GM12864 (cell line): Measurements from ENCODE around the gene SLC22A2.
"Not testable (repeated sequence)": the region's sequence is repeated elsewhere in the genome, so short reads cannot be mapped to it uniquely, and the experiment has no call there.

Source experiments
- DNase-seq: peaks from one replicate; pipeline ENCODE4 v3.0.0-alpha.2; 2011; ENCODE audit warnings: low read depth
- H3K4me3 ChIP-seq: 2 replicates; pipeline ENCODE4 v1.5.1; 2011; ENCODE audit warnings: mild to moderate bottlenecking, low read depth, low read length, control low read depth
- TF ChIP-seq, protein P1 (sequence below): IDR thresholded peaks from 2 replicates; pipeline ENCODE4 v1.5.1; 2011; ENCODE audit warnings: low read depth, mild to moderate bottlenecking, moderate library complexity, low read length, control low read depth, inconsistent platforms; ENCODE audit errors: missing control alignments

The SLC22A2 gene

DNA sequence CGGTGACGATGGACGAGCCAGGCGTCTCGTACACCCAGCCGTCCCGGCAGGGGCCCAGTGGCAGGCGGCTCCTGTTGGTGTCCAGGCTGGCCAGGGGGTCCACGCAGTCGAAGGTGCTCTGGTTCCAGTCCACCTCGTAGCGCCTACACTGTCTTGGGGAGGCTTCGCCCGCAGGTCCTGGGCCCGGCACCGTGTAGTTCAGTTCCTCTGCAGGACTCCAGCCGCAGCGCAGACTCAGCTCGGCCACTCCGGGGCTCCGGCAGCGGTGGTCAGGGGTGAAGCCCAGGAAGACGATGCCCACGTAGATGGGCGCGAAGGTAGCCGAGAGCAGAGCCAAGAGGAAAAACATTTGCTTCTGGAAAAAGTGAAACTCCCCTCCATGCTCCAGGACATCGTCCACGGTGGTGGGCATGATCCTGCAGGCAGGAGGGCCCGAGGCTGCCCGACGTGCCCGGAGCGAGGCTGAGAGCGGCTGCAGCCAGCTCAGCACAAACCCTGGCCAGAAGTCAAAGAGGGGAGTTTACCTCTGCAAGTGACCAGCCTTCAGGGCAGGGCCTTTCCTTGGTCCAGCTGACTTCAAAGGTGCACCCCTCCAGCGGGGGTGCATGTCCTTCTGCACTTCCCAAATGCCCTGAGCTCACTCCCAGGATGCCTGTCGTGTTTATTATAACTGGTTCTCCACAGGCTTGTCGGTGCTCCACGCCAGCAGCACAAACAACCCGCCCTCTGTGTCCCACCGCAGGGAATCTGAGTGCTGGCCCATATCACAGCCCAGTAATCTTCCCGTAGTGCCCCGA, at the start of gene SLC22A2:
TSS of gene SLC22A2 (minus strand) at position 476 of the 797 bp plus-strand sequence. CDS start at position 412, 64 bp downstream.
- no peak within 1 kb of the TSS for H3K4me3 ChIP-seq
- no peak for DNase-seq
- TF ChIP-seq, protein P1, sequence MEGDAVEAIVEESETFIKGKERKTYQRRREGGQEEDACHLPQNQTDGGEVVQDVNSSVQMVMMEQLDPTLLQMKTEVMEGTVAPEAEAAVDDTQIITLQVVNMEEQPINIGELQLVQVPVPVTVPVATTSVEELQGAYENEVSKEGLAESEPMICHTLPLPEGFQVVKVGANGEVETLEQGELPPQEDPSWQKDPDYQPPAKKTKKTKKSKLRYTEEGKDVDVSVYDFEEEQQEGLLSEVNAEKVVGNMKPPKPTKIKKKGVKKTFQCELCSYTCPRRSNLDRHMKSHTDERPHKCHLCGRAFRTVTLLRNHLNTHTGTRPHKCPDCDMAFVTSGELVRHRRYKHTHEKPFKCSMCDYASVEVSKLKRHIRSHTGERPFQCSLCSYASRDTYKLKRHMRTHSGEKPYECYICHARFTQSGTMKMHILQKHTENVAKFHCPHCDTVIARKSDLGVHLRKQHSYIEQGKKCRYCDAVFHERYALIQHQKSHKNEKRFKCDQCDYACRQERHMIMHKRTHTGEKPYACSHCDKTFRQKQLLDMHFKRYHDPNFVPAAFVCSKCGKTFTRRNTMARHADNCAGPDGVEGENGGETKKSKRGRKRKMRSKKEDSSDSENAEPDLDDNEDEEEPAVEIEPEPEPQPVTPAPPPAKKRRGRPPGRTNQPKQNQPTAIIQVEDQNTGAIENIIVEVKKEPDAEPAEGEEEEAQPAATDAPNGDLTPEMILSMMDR, result no peak

DNA sequence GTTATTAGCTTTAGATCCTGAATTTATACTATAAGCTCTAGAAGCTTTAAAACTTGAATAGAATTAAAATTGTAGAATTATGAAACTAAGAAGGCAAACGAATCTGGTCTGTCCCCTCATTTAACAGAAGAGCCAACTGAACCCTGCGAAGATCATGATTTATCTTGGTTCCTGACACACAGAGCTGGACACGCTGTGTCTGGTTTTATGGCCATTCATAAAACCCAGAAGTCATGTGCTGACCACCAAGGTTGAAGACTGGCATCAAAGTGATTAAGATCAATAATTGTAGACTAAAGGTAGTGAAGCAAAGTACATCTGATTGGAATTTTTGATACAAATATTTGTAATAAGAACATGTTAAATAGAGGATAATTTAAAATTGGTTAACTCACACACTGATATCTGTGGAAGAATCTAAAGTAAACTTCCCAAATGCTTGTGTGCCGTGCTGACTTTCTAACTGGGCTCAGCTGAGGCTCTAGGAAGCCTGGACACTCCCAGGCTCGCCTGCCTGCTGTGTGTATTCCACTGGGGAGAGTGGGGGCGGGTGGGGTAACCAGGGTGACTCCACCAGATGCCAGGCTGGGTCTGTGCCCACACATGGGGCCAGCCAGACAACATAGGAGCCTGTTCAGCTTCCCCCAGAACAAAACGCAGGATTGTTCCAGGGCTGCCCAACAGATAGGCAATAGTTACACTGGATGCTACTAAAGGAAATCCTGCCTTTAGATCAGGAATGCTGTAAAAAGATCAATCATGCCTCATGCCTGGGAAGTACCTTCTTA, 47.5 kb upstream of the SLC22A2 start:
- no peak for DNase-seq
- no peak overlapping the region for H3K4me3 ChIP-seq
- TF ChIP-seq, protein P1, result no peak

DNA sequence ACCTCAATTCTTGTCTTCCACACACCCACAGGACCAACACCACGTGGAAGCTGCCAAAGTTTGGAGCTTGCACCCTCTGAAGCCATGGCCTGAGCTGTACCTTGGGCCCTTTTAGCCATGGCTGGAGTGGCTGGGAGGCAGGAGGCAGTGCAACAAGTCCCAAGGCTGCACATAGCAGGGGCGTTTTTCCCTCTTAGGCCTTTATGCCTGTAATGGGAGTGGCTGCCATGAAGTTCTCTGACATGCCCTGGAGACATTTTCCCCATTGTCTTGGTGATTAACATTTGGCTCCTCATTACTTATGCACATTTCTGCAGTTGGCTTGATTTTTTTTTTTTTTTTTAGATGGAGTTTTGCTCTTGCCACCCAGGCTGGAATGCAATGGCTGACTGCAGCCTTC, 45.2 kb upstream of the SLC22A2 start:
- TF ChIP-seq, protein P1, result no peak
- no peak for DNase-seq
- H3K4me3 ChIP-seq, result no peak overlapping the region

DNA sequence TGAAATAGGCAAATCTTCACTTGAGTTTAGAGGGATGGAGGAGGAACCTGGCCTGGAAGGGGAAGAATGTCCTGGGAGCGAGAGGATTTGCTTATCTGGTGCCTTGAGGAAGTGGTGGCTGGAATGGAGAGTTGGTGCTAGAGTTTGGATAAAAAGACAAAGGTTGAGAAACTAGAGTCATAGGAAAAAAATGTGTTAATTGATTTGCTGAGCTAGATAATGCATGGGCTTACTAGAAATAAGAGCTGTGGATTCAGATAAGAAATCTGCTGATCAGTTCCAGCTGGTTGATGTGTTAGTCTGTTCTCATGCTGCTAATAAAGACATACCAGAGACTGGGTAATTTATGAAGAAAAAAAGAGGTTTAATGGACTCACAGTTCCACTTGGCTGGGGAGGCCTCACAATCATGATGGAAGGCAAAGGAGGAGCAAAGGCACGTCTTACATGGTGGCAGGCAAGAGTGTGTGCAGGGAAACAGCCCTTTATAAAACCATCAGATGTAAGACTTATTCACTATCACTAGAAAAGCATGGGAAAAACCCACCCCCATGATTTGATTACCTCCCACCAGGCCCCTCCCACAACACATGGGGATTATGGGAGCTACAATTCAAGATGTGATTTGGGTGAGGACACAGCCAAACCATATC, 43.9 kb upstream of the SLC22A2 start:
- DNase-seq, H3K4me3 ChIP-seq: not testable (repeated sequence)

DNA sequence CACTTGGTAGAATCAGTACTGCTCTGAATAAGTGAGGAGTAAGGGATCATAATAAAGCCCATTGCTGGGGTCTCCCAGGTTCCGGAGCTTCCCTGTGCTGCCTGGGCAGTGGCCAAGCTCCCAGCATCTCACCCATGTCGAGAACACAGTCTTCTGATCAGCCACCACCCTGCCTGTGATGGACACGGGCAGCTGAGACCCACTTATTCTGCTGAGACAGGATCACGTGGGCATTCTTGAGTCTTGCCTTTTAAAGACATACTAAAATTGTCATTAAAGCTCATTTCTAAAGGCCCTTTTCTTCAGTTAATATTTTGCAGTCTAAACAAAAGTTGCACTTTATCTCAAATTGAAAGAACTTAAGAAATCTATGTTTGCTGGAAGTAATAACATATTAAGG, 42.7 kb upstream of the SLC22A2 start:
- TF ChIP-seq, protein P1, result no peak
- no peak overlapping the region for H3K4me3 ChIP-seq
- DNase-seq, result no peak

DNA sequence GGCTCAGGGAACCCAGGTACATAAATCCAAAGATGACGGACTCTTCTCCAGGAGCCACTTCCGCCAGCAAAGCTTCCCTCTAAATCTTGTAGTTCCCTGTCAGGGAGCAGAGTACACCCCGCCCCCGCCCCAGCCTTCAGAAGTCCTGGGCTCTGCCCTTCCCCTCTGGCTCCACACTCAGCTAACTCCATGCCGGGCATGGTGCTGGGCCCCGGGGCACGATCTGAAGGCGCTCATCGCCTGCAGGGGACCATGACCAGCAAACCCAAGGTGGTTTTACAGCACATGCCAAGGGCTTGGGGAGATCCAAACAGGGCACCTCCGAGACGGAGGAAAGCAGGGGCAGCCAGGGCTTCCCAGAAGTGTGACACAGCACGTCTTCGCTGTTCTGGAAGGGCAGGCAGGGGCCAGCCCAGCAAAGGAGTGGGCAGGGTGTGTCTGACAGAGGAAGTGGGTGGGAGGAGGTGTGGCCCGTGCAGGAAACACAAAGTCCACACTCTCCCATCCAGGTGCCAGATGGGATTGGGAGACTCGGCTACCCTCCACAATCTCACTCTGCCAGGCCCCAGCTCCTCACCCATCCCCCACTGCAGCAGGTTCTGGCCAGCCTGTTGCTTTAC, 41.6 kb upstream of the SLC22A2 start:
- TF ChIP-seq, protein P1, result no peak
- DNase-seq, result no peak
- H3K4me3 ChIP-seq, result no peak overlapping the region

DNA sequence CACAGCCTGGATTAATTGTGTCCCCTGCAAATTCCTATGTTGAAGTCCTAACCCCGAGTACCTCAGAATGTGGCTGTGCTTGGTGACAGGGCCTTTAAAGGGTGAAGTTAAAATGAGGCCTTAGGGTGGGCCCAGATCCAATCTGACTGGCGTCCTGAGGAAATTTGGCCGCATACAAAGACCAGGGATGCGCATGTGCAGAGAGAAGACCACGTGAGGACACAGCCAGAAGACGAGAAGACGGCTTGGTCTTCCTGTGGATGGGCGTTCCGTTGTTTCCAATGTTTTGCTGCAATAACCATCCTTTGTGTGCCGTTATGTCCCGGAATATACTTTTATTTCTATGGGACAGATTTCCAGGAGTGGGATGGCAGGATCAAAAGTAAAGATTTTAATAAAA, 40.9 kb upstream of the SLC22A2 start:
- TF ChIP-seq, protein P1, result no peak
- H3K4me3 ChIP-seq, result no peak overlapping the region
- DNase-seq, result no peak
